NCI-H526 (cell line): ENCODE results near the gene UBL4A.

Source experiments
- DNase-seq, 2 experiments: peaks; one replicate each; lab custom pipeline; 2025; lab: John Stamatoyannopoulos, UW

The UBL4A gene

GRCh38 chrX:154481911-154482601 is 4.4 kb downstream of the UBL4A start:
- no peak for DNase-seq

- no peak for DNase-seq
Observed at GRCh38 chrX:154481195-154481594, 5.2 kb downstream of the UBL4A start.

- peak; percentile 89 to 98 for DNase-seq
Observed at GRCh38 chrX:154478728-154479622, 7.4 kb downstream of the UBL4A start, which contains the start of gene LAGE3. TSS of gene LAGE3 (minus strand) at chrX:154479281. CDS start at chrX:154478915, 366 bp downstream.

GRCh38 chrX:154477891-154478477 is 8.4 kb downstream of the UBL4A start:
- peak in 1 of 2 experiments; percentile 61 for DNase-seq

- peak; percentile 7 to 57 for DNase-seq
Observed at GRCh38 chrX:154476821-154477220, 9.6 kb downstream of the UBL4A start.

GRCh38 chrX:154473683-154474082 is 12.7 kb downstream of the UBL4A start:
- DNase-seq, result no peak

- no peak for DNase-seq
Observed at GRCh38 chrX:154472685-154473632, 13.5 kb downstream of the UBL4A start.

- no peak for DNase-seq
Observed at GRCh38 chrX:154471839-154472684, 14.4 kb downstream of the UBL4A start.

- no peak for DNase-seq
Observed at GRCh38 chrX:154470914-154471568, 15.4 kb downstream of the UBL4A start.

GRCh38 chrX:154470434-154470833 is 16.0 kb downstream of the UBL4A start:
- no peak for DNase-seq

GRCh38 chrX:154469880-154470279 is 16.5 kb downstream of the UBL4A start:
- no peak for DNase-seq

- DNase-seq, result no peak
Observed at GRCh38 chrX:154469114-154469513, 17.3 kb downstream of the UBL4A start.

GRCh38 chrX:154468217-154468616 is 18.2 kb downstream of the UBL4A start:
- no peak for DNase-seq

GRCh38 chrX:154467556-154467955 is 18.9 kb downstream of the UBL4A start:
- no peak for DNase-seq

- no peak for DNase-seq
Observed at GRCh38 chrX:154466907-154467306, 19.5 kb downstream of the UBL4A start.

- DNase-seq, result no peak
Observed at GRCh38 chrX:154466036-154466435, 20.4 kb downstream of the UBL4A start.

- no peak for DNase-seq
Observed at GRCh38 chrX:154465601-154466000, 20.8 kb downstream of the UBL4A start.

GRCh38 chrX:154464806-154465365 is 21.5 kb downstream of the UBL4A start:
- no peak for DNase-seq

- no peak for DNase-seq
Observed at GRCh38 chrX:154463611-154464220, 22.7 kb downstream of the UBL4A start.
